Left forelimb (tissue), 1 donor: ENCODE results near the gene SLC5A8.
"Not testable (repeated sequence)": the region's sequence is repeated elsewhere in the genome, so short reads cannot be mapped to it uniquely, and the experiment has no call there.

Experiments
- DNase-seq: peaks from one replicate; pipeline ENCODE4 v3.0.0-alpha.2; 2018; ENCODE audit warnings: low spot score

Gene SLC5A8

DNA sequence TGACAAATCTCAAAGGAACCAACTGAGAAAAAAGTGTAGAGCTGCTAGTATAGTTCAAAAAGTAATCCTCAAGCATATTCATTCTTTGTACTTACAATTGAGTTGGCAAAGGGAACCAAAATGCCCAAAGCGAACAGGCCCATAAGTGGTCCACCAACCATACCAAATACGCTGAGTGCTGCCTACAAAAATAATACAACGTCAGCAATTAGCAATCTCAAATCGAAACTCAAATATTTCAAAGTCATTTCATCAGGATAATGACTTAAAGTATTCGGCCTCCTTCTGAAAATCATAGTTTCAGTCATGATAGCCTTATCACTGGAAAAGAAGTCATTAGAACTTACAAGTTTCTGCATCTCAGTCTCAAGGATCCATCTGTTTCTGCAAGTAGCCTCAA, 42.0 kb downstream of the SLC5A8 start:
- DNase-seq, result no peak

DNA sequence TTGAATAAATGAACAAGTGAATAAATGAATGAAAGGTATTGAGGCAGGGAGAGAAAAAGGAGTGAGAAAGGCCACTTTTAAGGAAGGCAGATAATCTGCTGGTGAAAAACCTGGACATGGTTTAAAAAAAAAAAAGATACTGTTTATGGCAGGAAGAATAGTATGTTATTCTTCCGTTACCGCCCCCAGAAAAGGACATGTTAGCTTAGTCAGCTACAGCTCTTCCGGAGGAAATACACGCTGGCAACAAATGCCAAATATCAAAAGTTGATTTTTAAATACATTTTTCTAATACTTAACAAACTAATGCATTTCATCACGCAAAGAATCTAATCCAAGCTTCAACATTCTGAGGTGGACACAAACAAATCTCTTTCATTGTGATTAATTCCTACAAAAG, 43.2 kb downstream of the SLC5A8 start:
- no peak for DNase-seq

DNA sequence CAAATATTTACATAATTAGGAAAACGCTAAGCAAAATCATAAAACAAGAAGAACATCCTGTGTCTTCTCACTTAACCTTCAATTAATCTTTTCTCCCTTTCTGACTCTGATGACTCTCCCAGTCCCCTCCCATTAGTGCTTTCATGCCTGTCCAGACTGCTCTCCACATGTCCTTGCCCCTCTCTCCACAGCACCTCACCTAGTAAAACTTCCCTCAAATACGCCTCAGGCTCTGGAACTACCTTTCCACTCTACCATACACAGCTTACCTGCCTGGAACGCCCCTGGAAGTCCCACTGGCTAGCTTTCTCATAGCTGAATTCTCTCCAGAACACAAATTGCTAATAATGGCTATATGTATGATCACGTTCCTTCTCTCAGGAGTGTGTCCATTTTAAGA, 44.7 kb downstream of the SLC5A8 start:
- DNase-seq, result no peak

DNA sequence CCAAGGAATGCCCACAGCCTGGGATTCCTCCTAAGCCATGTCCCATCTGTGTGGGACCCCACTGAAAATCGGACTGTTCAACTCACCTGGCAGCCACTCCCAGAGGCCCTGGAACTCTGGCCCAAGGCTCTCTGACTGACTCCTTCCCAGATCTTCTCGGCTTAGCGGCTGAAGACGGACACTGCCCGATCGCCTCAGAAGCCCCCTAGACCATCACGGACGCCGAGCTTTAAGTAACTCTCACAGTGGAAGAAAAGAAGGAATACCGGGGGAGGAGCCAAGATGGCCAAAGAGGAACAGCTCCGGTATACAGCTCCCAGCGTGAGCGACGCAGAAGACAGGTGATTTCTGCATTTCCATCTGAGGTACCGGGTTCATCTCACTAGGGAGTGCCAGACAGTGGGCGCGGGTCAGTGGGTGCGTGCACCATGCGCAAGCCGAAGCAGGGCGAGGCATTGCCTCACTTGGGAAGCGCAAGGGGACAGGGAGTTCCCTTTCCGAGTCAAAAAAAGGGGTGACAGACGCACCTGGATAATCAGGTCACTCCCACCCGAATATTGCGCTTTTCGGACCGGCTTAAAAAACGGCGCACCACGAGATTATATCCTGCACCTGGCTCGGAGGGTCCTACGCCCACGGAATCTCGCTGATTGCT, 64.1 kb downstream of the SLC5A8 start:
- DNase-seq, result not testable (repeated sequence)

DNA sequence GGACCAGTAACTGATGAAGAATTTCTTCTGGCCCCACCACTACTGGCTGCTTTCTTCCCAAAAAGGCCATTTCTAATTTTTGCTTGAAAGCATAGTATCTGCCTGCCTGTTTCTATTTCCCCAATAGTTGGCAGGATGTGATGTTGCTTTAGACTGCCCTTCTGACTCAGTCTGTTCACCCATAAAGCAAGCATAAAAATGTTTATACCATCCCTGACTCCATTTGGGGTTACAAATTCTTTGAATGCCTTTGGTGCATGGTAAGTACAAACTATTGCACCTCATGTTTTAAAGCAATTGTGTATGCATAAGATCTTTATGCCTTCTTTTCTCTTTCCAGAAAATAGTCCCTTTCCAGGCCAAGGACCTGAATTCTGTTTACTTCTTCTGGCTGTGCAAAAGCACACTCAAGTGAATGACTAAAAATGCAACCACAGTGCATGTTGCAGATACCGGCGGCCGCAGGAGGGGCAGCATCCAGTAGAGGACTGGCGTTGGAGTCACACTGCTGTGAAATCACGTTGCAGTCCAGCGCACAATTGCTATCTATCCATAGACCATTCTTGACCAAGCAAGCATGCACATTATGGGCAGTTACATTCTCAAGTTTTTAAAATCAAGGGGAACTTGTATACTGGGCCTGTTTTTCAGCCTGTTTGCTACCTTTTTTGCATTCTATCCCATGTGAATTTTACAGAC, 82.4 kb downstream of the SLC5A8 start:
- no peak for DNase-seq

DNA sequence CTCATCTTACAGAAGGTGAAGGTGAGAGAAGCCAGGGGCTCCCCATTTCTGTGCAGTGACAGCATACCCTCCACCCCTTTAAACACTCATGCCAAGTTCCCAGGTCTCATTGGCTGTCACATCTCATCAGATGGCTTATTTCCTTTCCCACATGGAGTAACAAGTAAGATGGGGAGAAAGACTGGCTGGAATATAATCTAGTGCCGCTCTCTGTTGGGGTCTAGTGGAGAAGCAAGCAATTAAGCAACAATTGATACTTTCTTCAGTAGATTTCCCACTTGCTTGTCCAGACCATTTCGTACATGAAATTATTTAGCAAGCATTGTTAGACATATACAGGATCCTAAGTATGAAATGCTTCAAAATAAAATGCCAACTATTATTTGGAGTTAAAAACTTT, 92.2 kb downstream of the SLC5A8 start:
- no peak for DNase-seq

DNA sequence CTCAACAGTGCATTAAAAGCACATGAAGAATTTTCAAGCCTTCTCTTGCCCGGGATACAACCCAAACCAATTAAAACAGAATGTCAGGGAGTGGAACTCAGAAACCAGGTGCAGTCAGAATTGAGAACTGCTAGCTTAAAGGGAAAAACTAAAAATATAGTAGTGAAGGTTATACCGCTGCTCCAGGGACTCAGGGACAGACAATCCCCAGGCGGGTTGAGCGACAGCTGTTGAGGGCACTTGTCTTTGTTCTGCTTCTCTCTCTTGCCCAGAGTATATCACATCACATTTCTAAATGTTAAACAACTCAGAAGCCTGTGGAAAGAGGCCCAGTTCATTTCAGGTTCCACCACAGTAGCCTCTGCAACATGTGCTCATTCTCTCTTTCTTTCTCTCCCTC, 93.1 kb downstream of the SLC5A8 start:
- DNase-seq, result no peak

DNA sequence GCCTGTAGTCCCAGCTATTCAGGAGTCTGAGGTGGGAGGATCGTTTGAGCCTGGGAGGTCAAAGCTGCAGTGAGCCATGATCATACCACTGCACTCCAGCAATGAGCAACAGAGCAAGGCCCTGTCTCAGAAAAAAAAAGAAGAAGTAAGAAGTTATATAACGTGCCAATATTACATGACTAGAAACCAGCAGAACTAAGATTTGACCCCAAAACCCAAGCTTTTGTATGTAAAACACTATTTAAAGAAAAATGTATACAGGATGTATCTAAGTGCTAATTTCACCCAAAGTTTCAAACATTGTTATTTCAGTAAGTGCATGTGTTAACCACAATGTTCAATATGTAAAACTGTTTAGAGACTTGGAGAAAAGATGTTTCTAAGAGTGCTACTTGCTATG, 94.7 kb downstream of the SLC5A8 start:
- no peak for DNase-seq

DNA sequence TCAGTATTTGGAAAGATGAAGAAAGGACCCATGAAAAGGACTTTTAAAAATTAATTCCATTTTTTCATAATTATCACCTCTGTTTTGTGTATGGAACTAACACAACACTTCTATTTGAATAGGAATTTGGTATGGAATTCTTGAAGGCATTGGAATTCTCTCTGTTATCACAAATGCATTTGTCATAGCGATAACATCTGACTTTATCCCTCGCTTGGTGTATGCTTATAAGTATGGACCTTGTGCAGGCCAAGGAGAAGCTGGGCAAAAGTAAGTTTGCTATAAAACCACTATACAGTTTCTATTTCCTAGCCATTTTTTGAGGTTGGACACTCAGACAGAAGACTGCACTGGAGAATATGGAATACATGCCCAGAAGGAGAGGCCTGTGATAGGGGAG, 98.6 kb downstream of the SLC5A8 start:
- DNase-seq, result no peak

DNA sequence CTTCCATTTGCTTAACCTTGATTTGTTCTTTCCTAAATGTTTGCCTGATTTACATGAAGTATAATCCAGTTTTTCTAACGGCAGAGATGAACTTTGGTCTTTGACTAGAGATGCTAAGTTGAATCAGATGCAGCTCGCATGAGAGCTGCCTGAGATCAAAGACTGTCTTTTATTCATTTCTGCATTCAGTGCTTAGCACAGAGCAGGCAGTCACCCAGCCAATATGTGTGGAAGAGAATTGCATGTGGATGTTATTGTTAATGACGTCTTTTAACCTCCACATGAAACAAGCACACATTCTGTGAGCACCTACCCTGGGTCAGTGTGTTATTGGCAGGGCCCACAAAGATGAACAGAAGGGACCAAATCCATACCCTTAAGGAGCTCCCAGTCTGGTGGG, 99.2 kb downstream of the SLC5A8 start:
- DNase-seq, result no peak

DNA sequence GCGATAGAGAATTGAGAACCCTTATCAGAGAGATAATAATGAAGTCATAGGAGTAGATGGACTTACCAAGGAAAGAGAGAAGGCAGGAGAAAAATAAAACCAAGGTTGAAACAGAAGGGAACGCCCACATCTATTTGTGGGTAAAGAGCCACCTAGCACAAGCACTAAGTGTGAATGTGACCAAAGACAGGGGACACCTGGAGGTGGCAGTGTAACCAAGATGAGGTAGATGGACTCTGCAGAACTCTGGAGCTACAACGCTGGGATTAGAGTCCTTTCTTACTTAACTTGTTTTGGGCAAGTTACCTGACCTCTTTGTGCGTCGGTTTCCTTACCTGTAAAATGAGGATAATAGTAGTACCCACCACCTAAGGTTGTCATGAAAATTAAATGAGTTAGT, 101.9 kb downstream of the SLC5A8 start:
- no peak for DNase-seq

DNA sequence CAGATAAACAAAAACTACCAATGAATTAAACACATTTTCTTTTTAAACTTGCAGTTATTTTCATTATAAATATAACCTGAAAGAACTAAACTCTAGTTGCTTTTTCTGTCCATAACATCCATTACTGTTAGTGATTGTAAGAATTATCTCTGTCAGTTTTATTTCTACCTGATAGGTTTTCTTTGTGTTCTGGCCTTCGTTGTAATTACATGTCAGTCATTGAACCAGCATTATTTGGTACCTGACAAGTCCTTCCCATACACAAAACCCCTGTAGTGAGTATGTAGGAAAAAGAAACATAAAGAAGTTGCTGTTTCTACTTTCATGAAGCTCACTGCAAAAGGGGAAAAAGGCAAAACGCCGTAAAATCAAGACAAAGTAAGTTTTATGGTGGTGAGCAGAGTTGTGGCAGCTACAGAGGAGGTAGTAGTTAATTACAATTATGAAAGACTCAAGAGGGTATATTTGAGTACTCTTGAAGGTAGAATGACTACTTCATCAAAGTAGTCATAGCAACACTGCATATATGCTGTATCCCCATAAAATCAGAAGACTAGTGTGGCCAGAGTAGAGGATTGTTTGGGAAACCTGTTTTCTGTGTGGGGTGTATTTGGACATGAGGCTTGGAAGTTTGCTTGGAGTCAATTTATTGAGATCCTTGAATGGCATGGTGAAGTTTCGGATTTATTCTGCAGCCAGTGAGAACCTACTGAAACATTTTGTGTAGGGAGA, 102.8 kb downstream of the SLC5A8 start:
- no peak for DNase-seq
